ENCODE results near the gene ITGA3. TPM values are rescaled to one million over a fixed set of nuclear protein-coding genes. Genes with fewer than 3 reads are reported as not detected.
A peak's percentile ranks its signal among the peaks of the same experiment; 100 is the strongest.

ITGA3 gene
- total and polyA plus RNA-seq, 2 of the 13 experiments (the other 11 are each of a cell fraction or from before 2014, with no cell fraction given): 0.48 to 0.69 TPM

DNA sequence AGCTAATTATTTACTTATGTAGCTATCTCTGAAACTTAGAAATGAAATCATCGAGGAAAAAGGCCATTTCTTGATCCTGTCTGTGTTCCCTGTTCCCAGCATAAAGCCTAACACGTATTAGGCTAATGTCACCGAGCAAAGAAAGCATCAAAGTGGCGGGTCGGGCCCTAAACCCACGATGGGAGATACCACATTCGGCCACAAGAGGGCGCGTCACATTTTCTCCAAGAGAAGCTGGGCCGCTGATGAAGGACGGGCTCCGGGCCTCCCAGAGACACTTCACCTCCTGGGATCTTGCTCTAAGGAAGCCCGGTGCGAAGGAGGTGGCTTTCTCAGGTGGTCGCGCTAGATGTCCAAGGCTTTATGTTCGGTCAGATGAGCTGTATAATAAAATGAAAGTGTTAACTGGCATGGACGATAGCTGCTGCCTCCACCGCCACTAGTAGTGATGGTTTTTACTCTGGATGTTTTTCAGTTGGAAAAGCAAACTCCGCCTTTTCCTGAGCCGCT, 38.4 kb downstream of the ITGA3 start (continued):
- TF ChIP-seq, protein P1, sequence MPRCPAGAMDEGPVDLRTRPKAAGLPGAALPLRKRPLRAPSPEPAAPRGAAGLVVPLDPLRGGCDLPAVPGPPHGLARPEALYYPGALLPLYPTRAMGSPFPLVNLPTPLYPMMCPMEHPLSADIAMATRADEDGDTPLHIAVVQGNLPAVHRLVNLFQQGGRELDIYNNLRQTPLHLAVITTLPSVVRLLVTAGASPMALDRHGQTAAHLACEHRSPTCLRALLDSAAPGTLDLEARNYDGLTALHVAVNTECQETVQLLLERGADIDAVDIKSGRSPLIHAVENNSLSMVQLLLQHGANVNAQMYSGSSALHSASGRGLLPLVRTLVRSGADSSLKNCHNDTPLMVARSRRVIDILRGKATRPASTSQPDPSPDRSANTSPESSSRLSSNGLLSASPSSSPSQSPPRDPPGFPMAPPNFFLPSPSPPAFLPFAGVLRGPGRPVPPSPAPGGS (CRISPR knock-in tag; IDR thresholded peaks at IDR 0.05): no peak
- TF ChIP-seq ZNF24 (IDR thresholded peaks at IDR 0.05) (no peak), FOXA3 (CRISPR knock-in tag; IDR thresholded peaks at IDR 0.05) (0 out of 2 replicates have a peak, but pooled peaks have one; percentile 32), DDIT3 (CRISPR knock-in tag; IDR thresholded peaks at IDR 0.05) (no peak), PITX1 (CRISPR knock-in tag; IDR thresholded peaks at IDR 0.05) (0 out of 2 replicates have a peak, but pooled peaks have one; percentile 39), ZFP1 (CRISPR knock-in tag; IDR thresholded peaks at IDR 0.05) (no peak), ZNF235 (CRISPR knock-in tag; IDR thresholded peaks at IDR 0.05; ENCODE audit: borderline replicate concordance) (no peak), ZNF772 (CRISPR knock-in tag; IDR thresholded peaks at IDR 0.05) (no peak), DMAP1 (CRISPR knock-in tag; IDR thresholded peaks at IDR 0.05) (no peak), AKAP8 (CRISPR knock-in tag; IDR thresholded peaks at IDR 0.05) (no peak), MED8 (CRISPR knock-in tag; IDR thresholded peaks at IDR 0.05; ENCODE audit: insufficient replicate concordance) (no peak), TBL1XR1 (IDR thresholded peaks at IDR 0.05; ENCODE audit: borderline replicate concordance, low read length, partially characterized antibody) (no peak), ZHX1 (CRISPR knock-in tag; IDR thresholded peaks at IDR 0.05; ENCODE audit: low read depth) (no peak), AHR (CRISPR knock-in tag; IDR thresholded peaks at IDR 0.05) (no peak), ZBTB34 (CRISPR knock-in tag; IDR thresholded peaks at IDR 0.05) (no peak), LBX2 (CRISPR knock-in tag; IDR thresholded peaks at IDR 0.05; ENCODE audit: borderline replicate concordance) (no peak), HMG20A (CRISPR knock-in tag; IDR thresholded peaks at IDR 0.05; ENCODE audit: borderline replicate concordance) (no peak)
- TF ChIP-seq, protein P2, sequence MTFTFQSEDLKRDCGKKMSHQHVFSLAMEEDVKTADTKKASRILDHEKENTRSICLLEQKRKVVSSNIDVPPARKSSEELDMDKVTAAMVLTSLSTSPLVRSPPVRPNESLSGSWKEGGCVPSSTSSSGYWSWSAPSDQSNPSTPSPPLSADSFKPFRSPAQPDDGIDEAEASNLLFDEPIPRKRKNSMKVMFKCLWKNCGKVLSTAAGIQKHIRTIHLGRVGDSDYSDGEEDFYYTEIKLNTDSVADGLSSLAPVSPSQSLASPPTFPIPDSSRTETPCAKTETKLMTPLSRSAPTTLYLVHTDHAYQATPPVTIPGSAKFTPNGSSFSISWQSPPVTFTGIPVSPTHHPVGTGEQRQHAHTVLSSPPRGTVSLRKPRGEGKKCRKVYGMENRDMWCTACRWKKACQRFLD (CRISPR knock-in tag; IDR thresholded peaks at IDR 0.05; ENCODE audit: borderline replicate concordance): no peak
- TF ChIP-seq, protein P3, sequence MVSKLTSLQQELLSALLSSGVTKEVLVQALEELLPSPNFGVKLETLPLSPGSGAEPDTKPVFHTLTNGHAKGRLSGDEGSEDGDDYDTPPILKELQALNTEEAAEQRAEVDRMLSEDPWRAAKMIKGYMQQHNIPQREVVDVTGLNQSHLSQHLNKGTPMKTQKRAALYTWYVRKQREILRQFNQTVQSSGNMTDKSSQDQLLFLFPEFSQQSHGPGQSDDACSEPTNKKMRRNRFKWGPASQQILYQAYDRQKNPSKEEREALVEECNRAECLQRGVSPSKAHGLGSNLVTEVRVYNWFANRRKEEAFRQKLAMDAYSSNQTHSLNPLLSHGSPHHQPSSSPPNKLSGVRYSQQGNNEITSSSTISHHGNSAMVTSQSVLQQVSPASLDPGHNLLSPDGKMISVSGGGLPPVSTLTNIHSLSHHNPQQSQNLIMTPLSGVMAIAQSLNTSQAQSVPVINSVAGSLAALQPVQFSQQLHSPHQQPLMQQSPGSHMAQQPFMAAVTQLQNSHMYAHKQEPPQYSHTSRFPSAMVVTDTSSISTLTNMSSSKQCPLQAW (CRISPR knock-in tag; IDR thresholded peaks at IDR 0.05): no peak
- TF ChIP-seq, protein P4, sequence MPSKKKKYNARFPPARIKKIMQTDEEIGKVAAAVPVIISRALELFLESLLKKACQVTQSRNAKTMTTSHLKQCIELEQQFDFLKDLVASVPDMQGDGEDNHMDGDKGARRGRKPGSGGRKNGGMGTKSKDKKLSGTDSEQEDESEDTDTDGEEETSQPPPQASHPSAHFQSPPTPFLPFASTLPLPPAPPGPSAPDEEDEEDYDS (CRISPR knock-in tag; IDR thresholded peaks at IDR 0.05): no peak
